Naive thymus-derived CD4-positive, alpha-beta T cell (primary cell): Measurements from ENCODE around the gene PRDM2. TPM values are rescaled to one million over a fixed set of nuclear protein-coding genes. Genes with fewer than 3 reads are reported as not detected.

Experiments used
- ATAC-seq: fragments of 150-1000 bp; cut with Tn5 transposase; 2 replicates; pipeline ENCODE4 v1.10.0; 2021; ENCODE audit warnings: mild to moderate bottlenecking, moderate library complexity
- CTCF ChIA-PET: fragments of 350-600 bp; sonication (Branson Sonifier 250); formaldehyde crosslinking; loops from one replicate; lab custom pipeline; 2021; ENCODE audit warnings: antibody characterized with exemption; lab: Charles Lee
- POLR2A ChIA-PET: fragments of 350-600 bp; sonication (Branson Sonifier 250); formaldehyde crosslinking; loops from one replicate; lab custom pipeline; 2021; ENCODE audit warnings: antibody characterized with exemption, inconsistent platforms; lab: Charles Lee
- DNase-seq, 9 donors: peaks; one replicate each; pipeline versions ENCODE4 v3.0.0 to v3.0.0-alpha.2; 2020 to 2022; ENCODE audit warnings: mixed read lengths in 1 of 9
- H3K27ac ChIP-seq: one replicate; pipeline ENCODE4 v1.7.0; 2013; ENCODE audit warnings: mild to moderate bottlenecking, low read depth, low read length, moderate library complexity
- H3K27me3 ChIP-seq, 2 donors: one replicate each; pipeline ENCODE4 v1.7.0; 2013; ENCODE audit warnings: low read length in 2 of 2, mild to moderate bottlenecking in 2 of 2, moderate library complexity in 2 of 2; ENCODE audit not compliant: control insufficient read depth in 2 of 2, insufficient read depth in 2 of 2
- H3K36me3 ChIP-seq, 3 experiments: 1 replicate in 2 of 3; 2 replicates in 1 of 3; pipeline ENCODE4 v1.7.0; 2013; ENCODE audit warnings: low read length in 3 of 3, mild to moderate bottlenecking in 3 of 3, moderate library complexity in 1 of 3; ENCODE audit not compliant: insufficient read depth in 3 of 3, control insufficient read depth in 2 of 3
- H3K4me1 ChIP-seq, 2 donors: one replicate each; pipeline ENCODE4 v1.7.0; 2013; ENCODE audit warnings: low read length in 2 of 2, mild to moderate bottlenecking in 2 of 2, moderate library complexity in 1 of 2; ENCODE audit not compliant: control insufficient read depth in 2 of 2, insufficient read depth in 2 of 2
- H3K4me3 ChIP-seq: 2 replicates; pipeline ENCODE4 v1.7.0; 2013; ENCODE audit warnings: mild to moderate bottlenecking, low read length
- H3K9me3 ChIP-seq, 3 experiments: 1 replicate in 2 of 3; 2 replicates in 1 of 3; pipeline ENCODE4 v1.7.0; 2013; ENCODE audit warnings: low read length in 3 of 3; ENCODE audit not compliant: control insufficient read depth in 2 of 3
- H3K27ac Mint-ChIP-seq, 9 donors: one replicate each; pipeline ENCODE4 v1.8.0; 2020 to 2022; ENCODE audit warnings: mixed read lengths in 9 of 9, mild to moderate bottlenecking in 8 of 9, moderate library complexity in 5 of 9, inconsistent platforms in 2 of 9
- H3K27me3 Mint-ChIP-seq, 5 donors: one replicate each; pipeline ENCODE4 v1.8.0; 2021 to 2022; ENCODE audit warnings: mixed read lengths in 5 of 5, mild to moderate bottlenecking in 1 of 5
- H3K36me3 Mint-ChIP-seq, 5 donors: one replicate each; pipeline ENCODE4 v1.8.0; 2020 to 2022; ENCODE audit warnings: mixed read lengths in 5 of 5, mild to moderate bottlenecking in 3 of 5, inconsistent platforms in 1 of 5
- H3K4me1 Mint-ChIP-seq, 7 donors: one replicate each; pipeline ENCODE4 v1.8.0; 2020 to 2022; ENCODE audit warnings: mixed read lengths in 7 of 7, mild to moderate bottlenecking in 3 of 7, inconsistent platforms in 1 of 7
- H3K4me3 Mint-ChIP-seq, 10 donors: one replicate each; pipeline ENCODE4 v1.8.0; 2020 to 2022; ENCODE audit warnings: mild to moderate bottlenecking in 10 of 10, mixed read lengths in 10 of 10, moderate library complexity in 6 of 10, inconsistent platforms in 2 of 10
- H3K9me3 Mint-ChIP-seq, 11 donors: one replicate each; pipeline ENCODE4 v1.8.0; 2020 to 2022; ENCODE audit warnings: mixed read lengths in 11 of 11, mild to moderate bottlenecking in 4 of 11, inconsistent platforms in 1 of 11, moderate library complexity in 1 of 11
- intact Hi-C, 2 donors: fragments of 100-400 bp; cut with micrococcal nuclease; formaldehyde crosslinking; loops; one replicate each; pipeline ENCODE4 v1.15.1; 2023
- polyA plus RNA-seq, 2 donors: library from polyadenylated mRNA; unstranded; fragments of 300-500 nt; fragmentation: Illumina TruSeq; gene quantifications; one replicate each; pipeline ENCODE4 v1.2.3, GENCODE V29; 2021
- total RNA-seq, 6 experiments: library from RNA in 5 of 6; stranded (reverse) in 5 of 6; gene quantifications; 1 replicate in 5 of 6; 2 replicates in 1 of 6; pipeline ENCODE4 v1.2.3 and lab custom pipeline; 2021 to 2026

The PRDM2 gene
- total and polyA plus RNA-seq, 7 experiments from 2014 or later = 16.3 to 142 (median 114) TPM

DNA sequence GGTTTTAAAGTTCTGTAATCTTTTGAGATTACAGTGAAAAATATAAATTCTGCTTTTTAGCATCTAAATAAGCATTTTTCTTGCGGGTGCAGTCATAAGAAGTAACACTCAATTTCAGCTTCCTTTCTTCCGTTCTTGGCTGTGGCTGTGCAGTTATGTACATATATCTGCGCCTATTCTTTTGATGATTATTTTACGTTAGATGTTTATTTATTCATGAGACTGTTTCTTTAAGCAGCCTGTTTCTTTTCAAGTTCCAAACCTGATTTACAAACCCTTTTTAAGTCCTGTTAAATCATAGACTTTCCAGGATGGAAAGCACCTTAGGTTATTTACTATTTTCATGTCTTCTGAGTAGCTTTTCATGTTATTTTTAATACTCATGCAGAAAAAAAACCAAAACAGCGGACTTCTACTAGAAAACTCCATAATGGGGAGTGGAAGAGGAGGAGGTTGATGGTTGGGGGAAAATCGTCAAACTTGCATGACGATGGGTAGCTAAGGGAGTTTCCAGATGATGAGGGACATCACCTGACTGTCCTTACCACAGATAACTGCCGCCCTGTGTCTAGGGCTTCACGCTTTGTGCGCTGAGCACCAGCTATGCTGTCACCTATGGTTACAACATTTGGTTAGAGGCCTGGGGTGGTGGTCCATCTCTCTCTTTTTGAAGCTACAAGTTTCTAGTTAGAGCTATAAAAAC is 2.6 kb downstream of the PRDM2 start:
- Histone ChIP-seq H3K4me1 (peaks cover 27% of the 10 kb centered on the region in 2 donors), H3K4me3 (peak overlapping the region; percentile 11), H3K36me3 (no peaks in the 10 kb centered on the region), H3K27ac (peak overlapping the region; percentile 96), H3K27me3 (no peaks in the 10 kb centered on the region), H3K9me3 (no peaks in the 10 kb centered on the region)
- ATAC-seq (peak; percentile 89), DNase-seq (peak in 4 of 9 donors; percentile 28 to 84 (median 40))
- Mint-ChIP-seq H3K27me3 (no peaks in the 10 kb centered on the region), H3K9me3 (peaks cover 0 to 6% (median 2%) of the 10 kb centered on the region in 11 donors), H3K4me3 (peak overlapping the region in 9 of 10 donors; percentile 52 to 99 (median 79)), H3K27ac (peak overlapping the region; percentile 69 to 99 (median 95)), H3K4me1 (peaks cover 40 to 90% (median 71%) of the 10 kb centered on the region in 7 donors), H3K36me3 (peaks cover 4 to 19% (median 9%) of the 10 kb centered on the region in 5 donors)
- intact Hi-C loops = loop anchor here in 1 of 2 donors (1.0 kb wide), 1 partner anchor 29 kb away; no protein-coding TSS in a partner anchor
- ChIA-PET CTCF (interaction anchor here (2.7 to 4.0 kb wide), 2 partner anchors 23 to 28 kb away, joined by 7 to 15 read pairs; no protein-coding TSS in a partner anchor), POLR2A (interaction anchor here (0.7 to 3.2 kb wide), 7 partner anchors 9 to 47 kb away, joined by 4 to 18 read pairs (median 5); no protein-coding TSS in a partner anchor)

DNA sequence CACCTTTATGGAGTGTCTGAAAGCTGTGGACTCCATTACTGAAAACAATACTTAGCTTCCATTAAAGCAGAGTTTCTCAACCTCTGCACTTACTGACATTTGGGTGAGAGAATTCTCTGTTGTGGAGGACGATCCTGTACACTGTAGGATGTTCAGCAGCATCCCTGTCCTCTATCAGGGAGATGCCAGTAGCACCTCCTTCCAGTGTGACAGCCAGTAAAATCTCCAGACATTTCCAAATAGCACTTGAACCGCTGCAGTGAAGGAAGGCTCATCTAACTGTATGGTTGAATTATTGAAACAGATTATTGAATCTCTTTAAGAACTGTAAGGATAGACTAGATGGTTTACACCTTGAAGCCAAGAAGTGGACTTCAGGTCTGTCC is 3.1 kb downstream of the PRDM2 start:
- Mint-ChIP-seq H3K9me3 (peaks cover 0 to 5% (median 0%) of the 10 kb centered on the region in 11 donors), H3K36me3 (peaks cover 4 to 16% (median 7%) of the 10 kb centered on the region in 5 donors), H3K4me3 (peak overlapping the region in 9 of 10 donors; percentile 8 to 98 (median 52)), H3K27ac (peak overlapping the region in 8 of 9 donors; percentile 62 to 99 (median 88)), H3K27me3 (no peaks in the 10 kb centered on the region), H3K4me1 (peaks cover 40 to 90% (median 76%) of the 10 kb centered on the region in 7 donors)
- POLR2A ChIA-PET = interaction anchor here (1.0 to 3.2 kb wide), 7 partner anchors 8 to 46 kb away, joined by 4 to 18 read pairs (median 6); no protein-coding TSS in a partner anchor
- CTCF ChIA-PET = interaction anchor here (2.7 to 4.0 kb wide), 2 partner anchors 23 to 27 kb away, joined by 7 to 15 read pairs; no protein-coding TSS in a partner anchor
- no peaks in the 10 kb centered on the region for H3K36me3 ChIP-seq
- no peak overlapping the region for H3K4me3 ChIP-seq
- peaks cover 27 to 29% of the 10 kb centered on the region in 2 donors for H3K4me1 ChIP-seq
- DNase-seq (no peak), ATAC-seq (no peak)
- H3K9me3 ChIP-seq = no peaks in the 10 kb centered on the region
- intact Hi-C loops = no loop called here
- H3K27me3 ChIP-seq = no peaks in the 10 kb centered on the region
- peak overlapping the region; percentile 96 for H3K27ac ChIP-seq

DNA sequence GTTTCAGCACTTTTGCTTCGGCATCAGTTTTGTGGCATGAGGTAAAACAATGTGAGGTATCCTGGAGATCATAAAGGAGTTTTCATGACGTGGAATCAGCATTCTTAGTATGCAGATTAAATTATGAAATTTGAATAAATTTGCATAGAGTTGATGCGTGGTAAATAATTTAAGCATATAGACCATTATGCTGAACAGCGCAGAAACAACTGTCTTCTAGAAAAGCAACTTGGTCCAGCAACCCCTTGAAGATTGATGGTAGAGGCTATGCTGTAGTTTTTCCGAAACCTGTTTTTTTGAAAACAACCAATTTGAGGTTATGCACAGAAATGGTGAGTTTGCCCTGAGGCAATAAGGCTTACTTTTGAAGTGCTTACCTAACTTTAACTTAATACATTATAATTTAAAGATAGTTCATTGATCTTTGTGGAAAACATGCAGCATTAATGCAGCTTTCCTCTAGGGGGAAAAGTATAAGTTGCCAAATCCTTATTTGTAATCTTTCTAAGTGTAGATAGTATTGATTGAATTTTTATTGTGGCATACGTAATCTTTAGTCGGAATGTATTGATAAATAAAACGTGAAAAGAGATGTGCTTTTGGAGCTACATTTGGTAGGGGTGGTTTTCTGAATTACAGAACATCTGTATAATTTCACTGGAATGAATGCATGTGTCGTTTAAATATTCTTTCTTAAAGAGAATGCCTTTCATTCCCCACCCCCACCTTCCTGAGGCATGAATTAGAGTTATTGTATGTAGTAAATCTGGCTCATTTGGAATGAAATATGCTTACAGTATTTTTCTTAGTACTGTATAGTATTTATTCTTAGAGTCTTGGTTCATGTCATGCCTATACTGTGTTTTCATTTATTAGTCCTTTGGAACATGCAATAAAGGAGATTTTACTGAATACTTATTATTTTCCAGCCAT is 3.8 kb downstream of the PRDM2 start:
- intact Hi-C loops = no loop called here
- ATAC-seq = no peak
- Mint-ChIP-seq H3K27me3 (no peaks in the 10 kb centered on the region), H3K27ac (peak overlapping the region in 8 of 9 donors; percentile 62 to 99 (median 88)), H3K4me3 (peak overlapping the region in 5 of 10 donors; percentile 14 to 98 (median 53)), H3K9me3 (peaks cover 0 to 5% (median 0%) of the 10 kb centered on the region in 11 donors), H3K4me1 (peaks cover 44 to 95% (median 83%) of the 10 kb centered on the region in 7 donors), H3K36me3 (peaks cover 4 to 15% (median 7%) of the 10 kb centered on the region in 5 donors)
- H3K36me3 ChIP-seq = no peaks in the 10 kb centered on the region
- no peaks in the 10 kb centered on the region for H3K27me3 ChIP-seq
- H3K27ac ChIP-seq = peak overlapping the region; percentile 96
- H3K4me1 ChIP-seq = peaks cover 26 to 31% of the 10 kb centered on the region in 2 donors
- ChIA-PET POLR2A (interaction anchor here (1.3 to 3.2 kb wide), 4 partner anchors 9 to 45 kb away, joined by 4 to 16 read pairs (median 6); no protein-coding TSS in a partner anchor), CTCF (interaction anchor here (1.0 to 4.0 kb wide), 3 partner anchors 17 to 26 kb away, joined by 3 to 15 read pairs (median 7); no protein-coding TSS in a partner anchor)
- no peaks in the 10 kb centered on the region for H3K9me3 ChIP-seq
- DNase-seq = no peak
- H3K4me3 ChIP-seq = no peak overlapping the region

DNA sequence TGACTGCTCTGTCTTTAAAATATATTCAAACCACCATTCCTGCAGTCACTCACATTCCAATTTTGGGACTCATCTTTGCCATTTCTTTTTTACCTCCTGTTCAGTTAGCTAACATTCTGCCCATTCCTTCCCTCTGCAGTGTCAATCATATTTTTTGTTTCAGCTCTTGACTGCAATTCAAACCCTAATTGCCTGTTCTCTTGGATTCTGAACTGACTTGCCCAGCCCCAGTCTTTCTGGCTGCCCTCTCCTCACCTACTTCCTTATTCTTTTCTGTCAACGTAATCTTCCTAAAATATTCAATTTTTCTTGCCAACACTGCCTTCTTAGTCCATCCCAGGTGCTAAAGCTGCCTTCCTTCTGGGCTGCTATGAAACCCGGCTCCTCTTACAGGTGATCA is 6.1 kb downstream of the PRDM2 start:
- peak overlapping the region in 8 of 9 donors; percentile 10 to 79 (median 38) for H3K27ac Mint-ChIP-seq
- H3K4me3 Mint-ChIP-seq = peak overlapping the region in 8 of 10 donors; percentile 8 to 76 (median 36)
- H3K27me3 Mint-ChIP-seq = no peaks in the 10 kb centered on the region
- H3K36me3 Mint-ChIP-seq = peaks cover 0 to 7% (median 5%) of the 10 kb centered on the region in 5 donors
- peaks cover 17 to 21% of the 10 kb centered on the region in 2 donors for H3K4me1 ChIP-seq
- no peak for ATAC-seq
- POLR2A ChIA-PET = interaction anchor here (0.9 to 1.9 kb wide), 4 partner anchors 19 to 26 kb away, joined by 3 to 7 read pairs (median 4); no protein-coding TSS in a partner anchor
- H3K9me3 Mint-ChIP-seq = no peaks in the 10 kb centered on the region
- DNase-seq = no peak
- H3K4me1 Mint-ChIP-seq = peaks cover 40 to 95% (median 86%) of the 10 kb centered on the region in 7 donors
- no peaks in the 10 kb centered on the region for H3K27me3 ChIP-seq
- CTCF ChIA-PET = interaction anchor here (1.0 kb wide), 1 partner anchor 19 kb away, joined by 4 read pairs; no protein-coding TSS in a partner anchor
- no peaks in the 10 kb centered on the region for H3K36me3 ChIP-seq
- no peak overlapping the region for H3K27ac ChIP-seq
- no peak overlapping the region for H3K4me3 ChIP-seq
- intact Hi-C loops = no loop called here
- no peaks in the 10 kb centered on the region for H3K9me3 ChIP-seq

DNA sequence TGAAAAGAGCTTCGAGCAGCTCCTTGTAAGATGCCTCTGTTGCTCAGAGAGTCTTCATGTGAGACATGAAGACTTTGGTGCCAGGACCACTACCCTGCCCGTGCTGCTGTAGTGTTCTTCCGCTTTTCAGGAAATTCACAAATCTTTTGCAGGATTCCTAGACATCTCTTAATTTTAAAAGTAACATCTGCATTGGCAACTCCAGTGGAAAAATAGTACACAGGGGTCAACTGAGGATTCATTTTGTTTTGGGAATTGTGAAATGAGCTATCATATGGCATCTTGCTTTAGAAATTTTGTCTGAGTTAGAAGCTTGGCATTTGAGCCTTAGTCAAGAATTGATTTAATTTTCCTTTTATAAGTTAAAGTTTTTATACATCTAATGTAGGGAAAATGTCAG is 7.2 kb downstream of the PRDM2 start:
- POLR2A ChIA-PET = interaction anchor here (1.3 to 2.3 kb wide), 4 partner anchors 8 to 42 kb away, joined by 3 to 8 read pairs (median 6); no protein-coding TSS in a partner anchor
- ATAC-seq (no peak), DNase-seq (no peak)
- CTCF ChIA-PET = interaction anchor here (1.1 to 1.6 kb wide), 2 partner anchors 18 to 20 kb away, joined by 4 to 6 read pairs; no protein-coding TSS in a partner anchor
- H3K9me3 Mint-ChIP-seq = no peaks in the 10 kb centered on the region
- Histone ChIP-seq H3K36me3 (no peaks in the 10 kb centered on the region), H3K27ac (no peak overlapping the region), H3K27me3 (no peaks in the 10 kb centered on the region), H3K4me3 (no peak overlapping the region), H3K9me3 (no peaks in the 10 kb centered on the region), H3K4me1 (peaks cover 8 to 14% of the 10 kb centered on the region in 2 donors)
- H3K4me1 Mint-ChIP-seq = peaks cover 34 to 94% (median 85%) of the 10 kb centered on the region in 7 donors
- H3K4me3 Mint-ChIP-seq = no peak overlapping the region
- H3K27ac Mint-ChIP-seq = peak overlapping the region in 2 of 9 donors; percentile 17 to 38
- peaks cover 0 to 9% (median 5%) of the 10 kb centered on the region in 5 donors for H3K36me3 Mint-ChIP-seq
- H3K27me3 Mint-ChIP-seq = no peaks in the 10 kb centered on the region
- intact Hi-C loops = no loop called here
